Ammon's horn (tissue), 1 donor: Measurements from ENCODE around the gene KIAA0753.
"Not testable (repeated sequence)": the region's sequence is repeated elsewhere in the genome, so short reads cannot be mapped to it uniquely, and the experiment has no call there.

ENCODE experiments used
- DNase-seq: peaks from one replicate; pipeline ENCODE4 v3.0.0-alpha.2; 2016; ENCODE audit warnings: low spot score

KIAA0753 gene

GRCh38 chr17:6668727-6669425 lies 28.4 kb upstream of the KIAA0753 start:
- DNase-seq = no peak

- no peak for DNase-seq
Observed at GRCh38 chr17:6668219-6668618, 27.7 kb upstream of the KIAA0753 start.

- no peak for DNase-seq
Observed at GRCh38 chr17:6667516-6667915, 27.0 kb upstream of the KIAA0753 start.

GRCh38 chr17:6666557-6666956 lies 26.0 kb upstream of the KIAA0753 start:
- no peak for DNase-seq

- peak; percentile 90 for DNase-seq
Observed at GRCh38 chr17:6666077-6666521, 25.6 kb upstream of the KIAA0753 start.

- not testable (repeated sequence) for DNase-seq
Observed at GRCh38 chr17:6663200-6663599, 22.7 kb upstream of the KIAA0753 start.

- no peak for DNase-seq
Observed at GRCh38 chr17:6661464-6661848, 20.9 kb upstream of the KIAA0753 start.

- DNase-seq = peak; percentile 54
Observed at GRCh38 chr17:6660805-6661463, 20.4 kb upstream of the KIAA0753 start.

GRCh38 chr17:6660101-6660500 lies 19.6 kb upstream of the KIAA0753 start:
- no peak for DNase-seq

- not testable (repeated sequence) for DNase-seq
Observed at GRCh38 chr17:6658411-6658810, 17.9 kb upstream of the KIAA0753 start.

- no peak for DNase-seq
Observed at GRCh38 chr17:6657633-6658287, 17.2 kb upstream of the KIAA0753 start.

GRCh38 chr17:6656797-6657632 lies 16.5 kb upstream of the KIAA0753 start:
- DNase-seq = not testable (repeated sequence)

- not testable (repeated sequence) for DNase-seq
Observed at GRCh38 chr17:6655732-6656361, 15.3 kb upstream of the KIAA0753 start.

GRCh38 chr17:6654841-6655731 lies 14.6 kb upstream of the KIAA0753 start:
- no peak for DNase-seq

- DNase-seq = no peak
Observed at GRCh38 chr17:6651919-6652452, 11.5 kb upstream of the KIAA0753 start.

GRCh38 chr17:6651354-6651918 lies 10.9 kb upstream of the KIAA0753 start, which contains the start of the genes C17orf100 and MED31:
Gene C17orf100 (plus strand): TSS chr17:6651762. CDS start chr17:6651914, 152 bp downstream.
Gene MED31 (minus strand): TSS chr17:6651605. CDS start chr17:6651528, 77 bp downstream.
- DNase-seq = peak; percentile 89

GRCh38 chr17:6648181-6648580 lies 7.7 kb upstream of the KIAA0753 start:
- DNase-seq = no peak

- no peak for DNase-seq
Observed at GRCh38 chr17:6643451-6644125, 3.1 kb upstream of the KIAA0753 start.

- DNase-seq = no peak
Observed at GRCh38 chr17:6642592-6642991, 2.1 kb upstream of the KIAA0753 start.
